SU-DHL-6 (cell line): Measurements from ENCODE around the gene TBC1D22A.

ENCODE experiments used
- H2AFZ ChIP-seq: fragments of 200-600 bp; sonication (generic); 2 replicates; pipeline ENCODE4 v1.6.1; 2014; ENCODE audit warnings: low read depth, mild to moderate bottlenecking, moderate library complexity, mixed read lengths, antibody characterized with exemption, low read length; ENCODE audit not compliant: severe bottlenecking
- H3F3A ChIP-seq: fragments of 200-600 bp; shearing (Covaris generic); 2 replicates; pipeline ENCODE4 v1.6.0; 2016; ENCODE audit warnings: antibody characterized with exemption, mild to moderate bottlenecking; ENCODE audit not compliant: insufficient read depth
- H3K27ac ChIP-seq: fragments of 200-600 bp; sonication (generic); 2 replicates; pipeline ENCODE4 v1.5.1; 2016; ENCODE audit warnings: low read depth, mild to moderate bottlenecking, low read length, moderate library complexity, mixed read lengths
- H3K27me3 ChIP-seq: fragments of 200-600 bp; sonication (generic), shearing (Covaris generic); 2 replicates; pipeline ENCODE4 v1.6.0; 2014; ENCODE audit warnings: mild to moderate bottlenecking, low read length
- H3K36me3 ChIP-seq: fragments of 200-600 bp; sonication (generic); 2 replicates; pipeline ENCODE4 v1.6.1; 2014; ENCODE audit warnings: mild to moderate bottlenecking, low read length, mixed read lengths
- H3K4me2 ChIP-seq: fragments of 300-600, 200-600 bp; shearing (Covaris generic), sonication (generic); 2 replicates; pipeline ENCODE4 v1.6.0; 2014; ENCODE audit warnings: low read length, low read depth, mild to moderate bottlenecking; ENCODE audit not compliant: poor library complexity, severe bottlenecking
- H3K4me3 ChIP-seq: fragments of 200-600 bp; sonication (generic); 2 replicates; pipeline ENCODE4 v1.5.1; 2014; ENCODE audit warnings: antibody characterized with exemption, low read length, mild to moderate bottlenecking, mixed read lengths; ENCODE audit not compliant: insufficient read depth, poor library complexity, severe bottlenecking
- H3K79me2 ChIP-seq: fragments of 200-600 bp; sonication (generic); 2 replicates; pipeline ENCODE4 v1.6.1; 2014; ENCODE audit warnings: mild to moderate bottlenecking, low read length, moderate library complexity; ENCODE audit not compliant: insufficient read depth
- H3K9ac ChIP-seq: fragments of 200-600 bp; sonication (generic); 2 replicates; pipeline ENCODE4 v1.7.0; 2014; ENCODE audit warnings: mild to moderate bottlenecking, low read length
- H3K9me2 ChIP-seq: fragments of 200-600 bp; sonication (generic); replicated peaks from 2 replicates; pipeline ENCODE4 v1.6.1; 2014; ENCODE audit warnings: low read length; ENCODE audit not compliant: insufficient read depth
- H3K9me3 ChIP-seq: fragments of 200-600 bp; sonication (generic); 2 replicates; pipeline ENCODE4 v1.6.1; 2014; ENCODE audit warnings: low read length, mixed read lengths; ENCODE audit not compliant: insufficient read depth
- H4K20me1 ChIP-seq: fragments of 200-600 bp; sonication (generic); 2 replicates; pipeline ENCODE4 v1.6.1; 2014; ENCODE audit warnings: low read depth, mild to moderate bottlenecking, antibody characterized with exemption, low read length, moderate library complexity, mixed read lengths
- EZH2phosphoT487 ChIP-seq: fragments of 200-600 bp; sonication (generic), shearing (Covaris generic); conservative IDR thresholded peaks from 2 replicates; pipeline ENCODE4 v1.6.1; 2018; ENCODE audit warnings: mild to moderate bottlenecking, antibody characterized with exemption, low read length, moderate library complexity, mixed read lengths
- TF ChIP-seq, protein P1 (sequence below): fragments of 200-600 bp; sonication (generic); IDR thresholded peaks from one replicate; pipeline ENCODE4 v1.5.1; 2017; ENCODE audit warnings: antibody characterized with exemption, mild to moderate bottlenecking, low read length, moderate library complexity; ENCODE audit not compliant: insufficient read depth, poor library complexity, severe bottlenecking

Gene TBC1D22A

DNA sequence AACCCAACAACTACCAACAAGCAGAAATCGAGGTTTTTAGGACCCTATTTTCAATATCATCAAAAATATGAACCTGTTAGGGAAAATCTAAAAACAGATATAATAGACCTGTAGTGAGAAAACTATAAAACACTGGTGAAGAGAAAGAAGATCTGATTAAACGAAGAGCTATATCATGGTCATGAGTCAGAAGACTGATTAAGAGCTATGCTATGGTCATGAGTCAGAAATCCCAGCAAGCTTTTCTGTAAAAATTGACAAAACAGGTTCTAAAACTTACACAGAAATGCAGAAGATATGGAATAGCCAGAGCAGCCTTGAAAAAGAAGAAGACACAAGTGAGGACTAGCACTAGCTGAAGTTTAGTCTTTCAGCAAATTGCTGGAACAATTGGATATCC is 345.0 kb downstream of the TBC1D22A start:
- Histone ChIP-seq H3K27me3 (no peaks in the 10 kb centered on the region), H3F3A (no peaks in the 10 kb centered on the region), H3K9me2 (no peaks in the 10 kb centered on the region), H4K20me1 (no peaks in the 10 kb centered on the region), H3K4me2 (no peak overlapping the region), H3K36me3 (no peaks in the 10 kb centered on the region), H3K9ac (no peak overlapping the region), H2AFZ (no peak overlapping the region), H3K79me2 (no peaks in the 10 kb centered on the region), H3K9me3 (no peaks in the 10 kb centered on the region), H3K27ac (no peak overlapping the region), H3K4me3 (no peak overlapping the region)
- TF ChIP-seq, protein P1, sequence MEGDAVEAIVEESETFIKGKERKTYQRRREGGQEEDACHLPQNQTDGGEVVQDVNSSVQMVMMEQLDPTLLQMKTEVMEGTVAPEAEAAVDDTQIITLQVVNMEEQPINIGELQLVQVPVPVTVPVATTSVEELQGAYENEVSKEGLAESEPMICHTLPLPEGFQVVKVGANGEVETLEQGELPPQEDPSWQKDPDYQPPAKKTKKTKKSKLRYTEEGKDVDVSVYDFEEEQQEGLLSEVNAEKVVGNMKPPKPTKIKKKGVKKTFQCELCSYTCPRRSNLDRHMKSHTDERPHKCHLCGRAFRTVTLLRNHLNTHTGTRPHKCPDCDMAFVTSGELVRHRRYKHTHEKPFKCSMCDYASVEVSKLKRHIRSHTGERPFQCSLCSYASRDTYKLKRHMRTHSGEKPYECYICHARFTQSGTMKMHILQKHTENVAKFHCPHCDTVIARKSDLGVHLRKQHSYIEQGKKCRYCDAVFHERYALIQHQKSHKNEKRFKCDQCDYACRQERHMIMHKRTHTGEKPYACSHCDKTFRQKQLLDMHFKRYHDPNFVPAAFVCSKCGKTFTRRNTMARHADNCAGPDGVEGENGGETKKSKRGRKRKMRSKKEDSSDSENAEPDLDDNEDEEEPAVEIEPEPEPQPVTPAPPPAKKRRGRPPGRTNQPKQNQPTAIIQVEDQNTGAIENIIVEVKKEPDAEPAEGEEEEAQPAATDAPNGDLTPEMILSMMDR = no peak
- TF ChIP-seq EZH2phosphoT487 = no peak

DNA sequence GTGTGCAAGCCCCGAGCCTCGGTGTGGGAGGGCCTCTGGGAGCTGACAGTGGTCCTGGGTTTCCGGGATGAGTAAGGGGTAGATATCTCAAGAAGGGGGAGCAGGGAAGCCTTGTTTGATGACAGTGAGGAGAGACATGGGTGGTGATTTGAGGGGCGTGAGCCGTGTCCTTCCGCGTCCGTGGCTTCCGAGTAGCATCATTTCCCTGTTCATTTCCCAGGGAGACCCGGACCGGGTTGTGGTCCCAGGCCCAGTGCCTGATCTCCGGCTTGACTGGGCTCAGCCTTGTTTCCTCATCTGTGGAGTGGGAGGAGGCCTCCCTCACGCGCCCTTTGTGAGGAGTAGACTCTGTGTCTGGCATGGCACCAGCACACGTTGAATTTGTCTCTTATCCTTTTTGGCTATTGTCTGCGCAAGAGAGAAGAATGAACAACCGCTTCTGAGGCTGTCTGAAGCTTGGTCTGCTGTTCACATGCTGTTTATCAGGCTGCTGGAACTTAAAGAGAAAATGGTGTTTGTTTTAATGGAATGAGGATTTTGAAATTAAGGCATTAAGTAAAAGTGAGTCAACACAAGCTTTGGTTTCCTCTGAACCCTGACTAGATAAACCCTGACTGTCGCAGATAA is 348.5 kb downstream of the TBC1D22A start:
- H3K9me3 ChIP-seq = no peaks in the 10 kb centered on the region
- H3K9ac ChIP-seq = no peak overlapping the region
- no peak overlapping the region for H3K4me3 ChIP-seq
- no peaks in the 10 kb centered on the region for H3K9me2 ChIP-seq
- no peak overlapping the region for H3K27ac ChIP-seq
- H3F3A ChIP-seq = no peaks in the 10 kb centered on the region
- no peak for TF ChIP-seq EZH2phosphoT487
- TF ChIP-seq, protein P1 = no peak
- no peaks in the 10 kb centered on the region for H3K79me2 ChIP-seq
- no peak overlapping the region for H3K4me2 ChIP-seq
- no peaks in the 10 kb centered on the region for H3K36me3 ChIP-seq
- no peaks in the 10 kb centered on the region for H3K27me3 ChIP-seq
- no peak overlapping the region for H2AFZ ChIP-seq
- no peaks in the 10 kb centered on the region for H4K20me1 ChIP-seq

DNA sequence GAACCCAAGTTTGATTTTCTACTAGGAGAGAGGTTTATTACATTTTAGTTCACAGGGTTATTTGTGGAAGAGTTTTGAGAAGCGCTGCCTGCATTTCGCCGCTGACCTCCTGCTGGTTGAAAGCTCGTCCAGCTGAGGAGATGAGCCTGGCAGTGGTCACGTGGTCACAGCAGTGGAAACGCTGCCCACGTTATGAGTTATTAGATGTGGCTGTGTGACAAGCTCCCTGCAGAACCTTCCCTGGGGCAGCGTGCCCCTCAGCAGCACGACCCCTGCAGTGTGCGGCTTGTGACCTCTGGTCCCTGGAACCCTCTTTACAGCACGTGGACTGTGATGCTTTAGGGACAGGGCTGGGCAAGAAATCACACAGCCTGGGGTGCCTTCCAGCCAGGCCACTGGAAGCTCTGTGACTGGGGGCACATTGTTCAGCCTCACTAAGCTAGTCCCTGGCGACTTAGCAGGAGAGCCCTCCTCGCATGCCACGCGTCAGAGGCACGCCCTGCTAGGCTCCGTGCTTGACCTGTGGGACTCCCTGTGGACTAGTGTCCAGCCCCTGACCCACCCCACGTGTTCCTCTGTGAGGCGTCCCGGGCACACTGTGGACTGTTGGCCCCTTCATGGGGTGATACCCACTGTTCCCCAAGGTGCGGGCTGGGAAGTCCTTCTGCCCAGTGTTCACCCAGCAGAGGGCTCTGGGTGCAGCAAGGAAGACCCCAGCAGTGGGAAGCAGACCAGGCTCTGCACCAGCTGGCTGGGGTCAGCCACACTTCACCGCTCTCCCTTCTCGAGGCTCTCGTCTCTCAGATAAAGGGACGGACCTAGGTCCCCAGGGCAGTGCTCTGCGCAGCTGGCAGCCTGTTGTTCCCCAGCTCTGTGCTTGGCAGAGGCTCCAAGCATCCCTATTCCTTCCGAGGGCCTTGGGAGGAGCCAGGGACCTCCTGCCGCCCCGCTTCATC is 349.5 kb downstream of the TBC1D22A start:
- H4K20me1 ChIP-seq = no peaks in the 10 kb centered on the region
- H3F3A ChIP-seq = no peaks in the 10 kb centered on the region
- H2AFZ ChIP-seq = no peak overlapping the region
- H3K79me2 ChIP-seq = no peaks in the 10 kb centered on the region
- H3K27me3 ChIP-seq = no peaks in the 10 kb centered on the region
- H3K9me2 ChIP-seq = no peaks in the 10 kb centered on the region
- H3K27ac ChIP-seq = no peak overlapping the region
- no peaks in the 10 kb centered on the region for H3K36me3 ChIP-seq
- H3K4me3 ChIP-seq = no peak overlapping the region
- no peak overlapping the region for H3K9ac ChIP-seq
- no peaks in the 10 kb centered on the region for H3K9me3 ChIP-seq
- TF ChIP-seq, protein P1 = no peak
- no peak for TF ChIP-seq EZH2phosphoT487
- H3K4me2 ChIP-seq = no peak overlapping the region
